ENCODE results near the gene PML.

The PML gene

GRCh38 chr15:73994413-73994883, at the start of gene PML:
Gene PML (plus strand): TSS chr15:73994716. CDS start chr15:73994813, 97 bp downstream.
- no peak for TF ChIP-seq CTCF (IDR thresholded peaks at IDR 0.05; ENCODE audit: low read depth, low read length)
- H3K4me3 ChIP-seq (ENCODE audit: low read depth, low read length) = peak within 1 kb of the TSS; percentile 96

- no peak overlapping the region for H3K4me3 ChIP-seq (ENCODE audit: low read depth, low read length)
- TF ChIP-seq CTCF (IDR thresholded peaks at IDR 0.05; ENCODE audit: low read depth, low read length) = no peak
Measured at GRCh38 chr15:73945130-73945508, 49.4 kb upstream of the PML start.

- no peak for TF ChIP-seq CTCF (IDR thresholded peaks at IDR 0.05; ENCODE audit: low read depth, low read length)
- H3K4me3 ChIP-seq (ENCODE audit: low read depth, low read length) = no peak overlapping the region
Measured at GRCh38 chr15:73946046-73946721, 48.3 kb upstream of the PML start.

- TF ChIP-seq CTCF (IDR thresholded peaks at IDR 0.05; ENCODE audit: low read depth, low read length) = no peak
- H3K4me3 ChIP-seq (ENCODE audit: low read depth, low read length) = no peak overlapping the region
Measured at GRCh38 chr15:73946795-73947370, 47.6 kb upstream of the PML start.

GRCh38 chr15:73947651-73948050, 46.9 kb upstream of the PML start:
- no peak overlapping the region for H3K4me3 ChIP-seq (ENCODE audit: low read depth, low read length)
- TF ChIP-seq CTCF (IDR thresholded peaks at IDR 0.05; ENCODE audit: low read depth, low read length) = no peak

- no peak overlapping the region for H3K4me3 ChIP-seq (ENCODE audit: low read depth, low read length)
Measured at GRCh38 chr15:73948396-73948795, 46.1 kb upstream of the PML start.

More at GRCh38 chr15:73948396-73948795, 46.1 kb upstream of the PML start:
- TF ChIP-seq CTCF (IDR thresholded peaks at IDR 0.05; ENCODE audit: low read depth, low read length) = no peak

All from WI38 (cell line).